Measurements from ENCODE around the gene SGMS1. TPM values are rescaled to one million over a fixed set of nuclear protein-coding genes. Genes with fewer than 3 reads are reported as not detected.

Gene SGMS1
- total RNA-seq, 4 donors from 2014 or later, result 64.3 to 132 (median 87.0) TPM

GRCh38 chr10:50260791-50261281 lies 362.9 kb downstream of the SGMS1 start:
- TF ChIP-seq POLR2A (IDR thresholded peaks at IDR 0.05; ENCODE audit: low read depth), result no peak
- no peak for TF ChIP-seq POLR2AphosphoS5 (IDR thresholded peaks at IDR 0.05)
- Histone ChIP-seq H3K4me1 (no peaks in the 10 kb centered on the region), H3K36me3 (no peaks in the 10 kb centered on the region), H3K27me3 (no peaks in the 10 kb centered on the region), H3K27ac (replicated peaks in 1 of 4) (no peak overlapping the region), H3K9me3 (no peaks in the 10 kb centered on the region), H3K4me3 (no peak overlapping the region)
- WGBS, result 35% methylated on average over 2 of the region's 2 CpGs
- intact Hi-C loops (cut with DNase I), result no loop called here
- DNase-seq (ENCODE audit: extremely low spot score), result no peak

Small RNA genes within 50 kb of the gene (small RNA-seq; reads per million reads assigned to genes)
- gene RNU7-107P, result 0 reads per million in 3 donors

Other genes starting within 250 kb of the SGMS1 start
- 1 to 10 TPM in 3 of 4 donors, under 1 TPM in 1; 0.66 to 2.9 (median 1.7) TPM for gene ASAH2B, start 116.0 kb upstream of the SGMS1 start, total RNA-seq